Neuronal stem cell (in vitro differentiated cells): ENCODE data around the gene CBX3.
"Not testable (repeated sequence)": the region's sequence is repeated elsewhere in the genome, so short reads cannot be mapped to it uniquely, and the experiment has no call there.

Experiments
- DNase-seq: peaks from one replicate; pipeline ENCODE4 v3.0.0-alpha.2; 2013; ENCODE audit warnings: low spot score
- H2AFZ ChIP-seq: one replicate; pipeline ENCODE4 v1.6.1; 2013; ENCODE audit warnings: mild to moderate bottlenecking, low read length, inconsistent platforms
- H2AK5ac ChIP-seq: 2 replicates; pipeline ENCODE4 v1.6.1; 2013; ENCODE audit warnings: low read depth, mild to moderate bottlenecking, inconsistent platforms, low read length, moderate library complexity, mixed read lengths
- H2BK120ac ChIP-seq: 2 replicates; pipeline ENCODE4 v1.6.1; 2013; ENCODE audit warnings: low read depth, mild to moderate bottlenecking, inconsistent platforms, low read length, moderate library complexity, mixed read lengths
- H2BK12ac ChIP-seq: one replicate; pipeline ENCODE4 v1.6.1; 2013; ENCODE audit warnings: low read length, inconsistent platforms
- H2BK15ac ChIP-seq: 2 replicates; pipeline ENCODE4 v1.6.1; 2013; ENCODE audit warnings: mild to moderate bottlenecking, low read length, inconsistent platforms, mixed read lengths
- H2BK5ac ChIP-seq: one replicate; pipeline ENCODE4 v1.6.1; 2013; ENCODE audit warnings: inconsistent platforms, mild to moderate bottlenecking, low read length, moderate library complexity
- H3K14ac ChIP-seq: one replicate; pipeline ENCODE4 v1.6.1; 2013; ENCODE audit warnings: low read length, inconsistent platforms
- H3K18ac ChIP-seq: 2 replicates; pipeline ENCODE4 v1.6.1; 2013; ENCODE audit warnings: low read length, inconsistent platforms
- H3K23ac ChIP-seq: 2 replicates; pipeline ENCODE4 v1.6.1; 2013; ENCODE audit warnings: low read depth, mild to moderate bottlenecking, mixed read lengths, low read length, inconsistent platforms; ENCODE audit not compliant: poor library complexity
- H3K27ac ChIP-seq: replicated peaks from 3 replicates; pipeline ENCODE4 v1.5.1; 2013; ENCODE audit warnings: low read length, inconsistent platforms
- H3K27me3 ChIP-seq, 3 experiments: 2 replicates each; pipeline ENCODE4 v1.6.1; 2013; ENCODE audit warnings: low read length in 3 of 3, mild to moderate bottlenecking in 2 of 3, inconsistent platforms in 1 of 3, low read depth in 1 of 3, mixed read lengths in 1 of 3, moderate library complexity in 1 of 3; ENCODE audit not compliant: control insufficient read depth in 3 of 3, insufficient read depth in 3 of 3
- H3K36me3 ChIP-seq, 2 donors: replicated peaks in 1 of 2; 2 replicates each; pipeline ENCODE4 v1.6.1; 2013; ENCODE audit warnings: low read length in 2 of 2; ENCODE audit not compliant: control insufficient read depth in 2 of 2, insufficient read depth in 2 of 2
- H3K4ac ChIP-seq: 2 replicates; pipeline ENCODE4 v1.6.1; 2013; ENCODE audit warnings: inconsistent platforms, mild to moderate bottlenecking, low read length, moderate library complexity
- H3K4me1 ChIP-seq, 2 donors: 1 replicate in 1 of 2; 2 replicates in 1 of 2; pipeline ENCODE4 v1.6.1; 2013; ENCODE audit warnings: low read length in 2 of 2, low read depth in 1 of 2; ENCODE audit not compliant: control insufficient read depth in 2 of 2, insufficient read depth in 1 of 2
- H3K4me2 ChIP-seq: one replicate; pipeline ENCODE4 v1.6.1; 2013; ENCODE audit warnings: mild to moderate bottlenecking, low read length, inconsistent platforms; ENCODE audit not compliant: insufficient read depth, poor library complexity, severe bottlenecking
- H3K4me3 ChIP-seq, 2 donors: 2 replicates each; pipeline ENCODE4 v1.5.1; 2013; ENCODE audit warnings: low read length in 2 of 2, mild to moderate bottlenecking in 2 of 2, inconsistent platforms in 1 of 2, moderate library complexity in 1 of 2
- H3K79me1 ChIP-seq: one replicate; pipeline ENCODE4 v1.6.1; 2013; ENCODE audit warnings: low read depth, mild to moderate bottlenecking, inconsistent platforms, low read length, moderate library complexity
- H3K9ac ChIP-seq: one replicate; pipeline ENCODE4 v1.6.1; 2013; ENCODE audit warnings: mild to moderate bottlenecking, low read depth, low read length, inconsistent platforms; ENCODE audit not compliant: poor library complexity
- H3K9me3 ChIP-seq, 2 donors: replicated peaks in 1 of 2; 2 replicates each; pipeline versions ENCODE3 to v1.6.1; 2013; ENCODE audit warnings: low read length in 2 of 2, mild to moderate bottlenecking in 2 of 2, inconsistent platforms in 1 of 2, low read depth in 1 of 2, mixed read lengths in 1 of 2, moderate library complexity in 1 of 2; ENCODE audit not compliant: control insufficient read depth in 2 of 2, insufficient read depth in 1 of 2
- H4K8ac ChIP-seq: one replicate; pipeline ENCODE4 v1.6.1; 2013; ENCODE audit warnings: low read depth, mild to moderate bottlenecking, inconsistent platforms, low read length, moderate library complexity
- H4K91ac ChIP-seq: one replicate; pipeline ENCODE4 v1.6.1; 2013; ENCODE audit warnings: low read length, low read depth, mild to moderate bottlenecking, inconsistent platforms; ENCODE audit not compliant: poor library complexity
- WGBS, 2 donors: extraction: QIAGEN DNeasy Blood & Tissue Kit; methylation state at CpG; one replicate each; pipeline ENCODE4 v1.1.7; 2013; ENCODE audit warnings: missing lambda C conversion rate in 2 of 2, mixed read lengths in 1 of 2; ENCODE audit not compliant: insufficient read length in 2 of 2, insufficient replicate concordance in 1 of 2; ENCODE audit errors: extremely low coverage in 2 of 2; 5-methylcytosine and 5-hydroxymethylcytosine counted together

CBX3 gene

GRCh38 chr7:26162431-26162830, 39.1 kb upstream of the CBX3 start:
- H3K4me2 ChIP-seq: no peak overlapping the region
- no CpG with 5 or more reads among the region's 2 CpGs for WGBS, 2 donors
- no peak overlapping the region for H3K9ac ChIP-seq
- no peak overlapping the region for H3K4ac ChIP-seq
- no peaks in the 10 kb centered on the region for H3K79me1 ChIP-seq
- no peak overlapping the region for H3K14ac ChIP-seq
- no peak for DNase-seq
- no peak overlapping the region for H2BK120ac ChIP-seq
- H2BK15ac ChIP-seq: no peak overlapping the region
- H2BK12ac ChIP-seq: no peak overlapping the region
- H3K36me3 ChIP-seq: no peaks in the 10 kb centered on the region
- no peak overlapping the region for H2AFZ ChIP-seq
- no peaks in the 10 kb centered on the region for H3K27me3 ChIP-seq
- H3K9me3 ChIP-seq: no peaks in the 10 kb centered on the region
- H2AK5ac ChIP-seq: no peak overlapping the region
- H4K91ac ChIP-seq: no peak overlapping the region
- H4K8ac ChIP-seq: no peak overlapping the region
- H3K18ac ChIP-seq: no peak overlapping the region
- no peak overlapping the region for H3K4me3 ChIP-seq
- H3K27ac ChIP-seq: no peak overlapping the region
- no peak overlapping the region for H3K23ac ChIP-seq
- peaks cover 2 to 7% of the 10 kb centered on the region in 2 donors for H3K4me1 ChIP-seq
- H2BK5ac ChIP-seq: no peak overlapping the region

DNA sequence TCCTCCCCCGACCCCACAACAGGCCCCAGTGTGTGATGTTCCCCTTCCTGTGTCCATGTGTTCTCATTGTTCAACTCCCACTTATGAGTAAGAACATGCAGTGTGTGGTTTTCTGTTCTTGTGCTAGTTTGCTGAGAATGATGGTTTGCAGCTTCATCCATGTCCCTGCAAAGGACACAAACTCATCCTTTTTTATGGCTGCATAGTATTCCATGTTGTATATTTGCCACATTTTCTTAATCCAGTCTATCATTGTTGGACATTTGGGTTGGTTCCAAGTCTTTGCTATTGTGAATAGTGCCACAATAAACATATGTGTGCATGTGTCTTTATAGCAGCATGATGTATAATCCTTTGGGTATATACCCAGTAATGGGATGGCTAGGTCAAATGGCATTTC, 37.7 kb upstream of the CBX3 start:
- WGBS, 2 donors: no CpG with 5 or more reads among the region's 1 CpG
- H3K23ac ChIP-seq, H3K9ac ChIP-seq, H3K79me1 ChIP-seq, H2AFZ ChIP-seq, H3K27ac ChIP-seq, H2AK5ac ChIP-seq, H2BK15ac ChIP-seq, H3K4me1 ChIP-seq, H4K8ac ChIP-seq, H3K36me3 ChIP-seq, H2BK120ac ChIP-seq, H2BK5ac ChIP-seq, H3K27me3 ChIP-seq, H3K4ac ChIP-seq, H4K91ac ChIP-seq, H3K4me3 ChIP-seq, H3K14ac ChIP-seq, H3K18ac ChIP-seq, H3K4me2 ChIP-seq, H2BK12ac ChIP-seq, DNase-seq, H3K9me3 ChIP-seq: not testable (repeated sequence)

DNA sequence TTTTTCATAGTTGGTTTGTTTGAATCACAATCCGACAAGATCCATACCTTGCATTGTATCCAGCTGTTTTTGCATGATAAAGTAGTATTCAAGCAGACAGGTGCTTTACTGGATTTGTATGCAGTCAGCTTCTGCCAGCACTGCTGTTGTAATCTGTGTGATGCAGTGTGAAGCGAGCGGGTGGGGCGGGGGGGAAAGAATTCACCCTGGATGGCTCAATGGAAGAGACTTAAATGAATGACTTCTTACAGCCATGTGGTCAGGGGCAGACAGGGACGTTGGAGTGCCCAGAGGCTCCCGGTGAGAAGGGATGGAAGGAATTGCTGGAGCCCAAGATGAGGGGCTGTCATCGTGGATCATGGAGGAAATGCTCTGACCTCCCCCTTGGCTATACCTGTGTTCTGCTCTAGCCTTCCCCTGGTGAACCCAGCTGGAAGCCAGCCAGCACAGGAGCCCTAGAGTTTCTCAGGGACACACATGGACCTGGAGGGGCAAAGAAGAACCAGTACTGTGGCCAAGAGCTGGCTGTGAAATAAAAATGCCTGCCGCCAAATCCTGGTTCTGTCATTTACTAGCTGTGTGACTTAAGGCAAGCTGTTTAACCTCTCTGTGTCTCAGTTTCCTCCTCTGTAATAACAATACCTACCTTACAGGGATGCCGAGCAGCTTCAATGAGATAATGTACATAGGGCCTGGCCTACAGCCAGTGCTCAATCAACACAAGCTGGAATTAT, 35.4 kb upstream of the CBX3 start:
- Histone ChIP-seq H2AK5ac (no peak overlapping the region), H2BK5ac (no peak overlapping the region), H3K4me1 (peaks cover 0 to 2% of the 10 kb centered on the region in 2 donors), H3K23ac (no peak overlapping the region), H3K27me3 (no peaks in the 10 kb centered on the region), H3K18ac (no peak overlapping the region), H2BK15ac (no peak overlapping the region), H3K14ac (no peak overlapping the region), H4K8ac (no peak overlapping the region), H4K91ac (no peak overlapping the region), H3K4me2 (no peak overlapping the region), H2BK120ac (no peak overlapping the region), H3K79me1 (no peaks in the 10 kb centered on the region), H3K36me3 (no peaks in the 10 kb centered on the region), H3K27ac (no peak overlapping the region), H2BK12ac (no peak overlapping the region), H2AFZ (no peak overlapping the region), H3K4ac (no peak overlapping the region), H3K9me3 (no peaks in the 10 kb centered on the region), H3K4me3 (no peak overlapping the region), H3K9ac (no peak overlapping the region)
- WGBS, 2 donors: no CpG with 5 or more reads among the region's 9 CpGs
- no peak for DNase-seq

GRCh38 chr7:26166684-26167266, 34.8 kb upstream of the CBX3 start:
- Histone ChIP-seq H3K4me1 (peaks cover 0 to 2% of the 10 kb centered on the region in 2 donors), H3K9ac (no peak overlapping the region), H3K27ac (no peak overlapping the region), H2BK15ac (no peak overlapping the region), H2AFZ (no peak overlapping the region), H4K8ac (no peak overlapping the region), H3K18ac (no peak overlapping the region), H3K4me2 (no peak overlapping the region), H2AK5ac (no peak overlapping the region), H3K36me3 (no peaks in the 10 kb centered on the region), H2BK5ac (no peak overlapping the region), H4K91ac (no peak overlapping the region), H3K23ac (no peak overlapping the region), H3K79me1 (no peaks in the 10 kb centered on the region), H2BK12ac (no peak overlapping the region), H3K4ac (no peak overlapping the region), H3K27me3 (no peaks in the 10 kb centered on the region), H3K14ac (no peak overlapping the region), H3K4me3 (no peak overlapping the region), H2BK120ac (no peak overlapping the region), H3K9me3 (no peaks in the 10 kb centered on the region)
- no CpG with 5 or more reads among the region's 5 CpGs for WGBS, 2 donors
- DNase-seq: no peak
